Right atrium auricular region (tissue), 2 donors: ENCODE results near the gene KMT2A. TPM values are rescaled to one million over a fixed set of nuclear protein-coding genes. Genes with fewer than 3 reads are reported as not detected.

ENCODE experiments used
- DNase-seq: peaks from one replicate; pipeline ENCODE4 v3.0.0-alpha.2; 2019; ENCODE audit warnings: low spot score
- H3K27ac ChIP-seq, 2 donors: fragments of 200-600 bp; sonication (generic); 1 replicate in 1 of 2; 2 replicates in 1 of 2; pipeline ENCODE4 v1.5.1; 2016 to 2019
- H3K27me3 ChIP-seq, 2 donors: fragments of 200-600 bp; sonication (generic); one replicate each; pipeline versions ENCODE4 v1.5.1 to v1.6.0; 2017 to 2019
- H3K36me3 ChIP-seq: fragments of 200-600 bp; sonication (generic); one replicate; pipeline ENCODE4 v1.5.1; 2016
- H3K4me1 ChIP-seq, 2 donors: fragments of 200-600 bp; sonication (generic); one replicate each; pipeline versions ENCODE4 v1.5.1 to v1.6.0; 2017 to 2019
- H3K4me3 ChIP-seq, 2 donors: fragments of 200-600 bp; sonication (generic); 1 replicate in 1 of 2; 2 replicates in 1 of 2; pipeline ENCODE4 v1.5.1; 2017 to 2019; ENCODE audit warnings: mild to moderate bottlenecking in 1 of 2, moderate library complexity in 1 of 2
- H3K9me3 ChIP-seq, 2 donors: fragments of 200-600 bp; sonication (generic); one replicate each; pipeline ENCODE4 v1.5.1; 2019
- total RNA-seq, 2 donors: library from RNA; depleted of rRNA; stranded (reverse); fragments of >200 nt; gene quantifications; one replicate each; pipeline ENCODE4 v1.1.0, GENCODE V29; 2016
- TF ChIP-seq, protein P1 (sequence below), 2 donors: fragments of 200-600 bp; sonication (generic); IDR thresholded peaks; one replicate each; pipeline ENCODE4 v1.5.1; 2019; ENCODE audit warnings: antibody characterized with exemption in 2 of 2

The KMT2A gene
- total RNA-seq, 2 donors from 2014 or later: 28.1 to 41.7 TPM

DNA sequence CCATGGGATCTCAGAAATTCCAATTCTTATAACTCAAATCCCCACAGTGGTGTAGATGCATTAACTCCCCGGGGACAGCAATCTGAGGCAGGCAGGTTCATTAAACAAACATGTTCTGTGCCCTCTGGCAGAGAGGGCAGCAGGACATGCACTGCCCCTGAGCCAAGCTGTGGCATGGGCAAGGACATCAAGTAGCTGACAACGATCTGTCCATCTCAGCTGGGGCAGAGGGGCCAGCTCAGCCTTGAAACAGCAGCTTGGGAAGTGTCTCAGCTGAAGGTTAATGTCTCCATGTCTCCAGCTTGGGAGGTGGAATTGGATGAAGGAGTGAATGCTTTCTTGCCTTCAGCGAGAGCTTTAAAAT is 108.3 kb downstream of the KMT2A start:
- Histone ChIP-seq H3K27me3 (no peaks in the 10 kb centered on the region), H3K27ac (no peak overlapping the region), H3K36me3 (peaks cover 22% of the 10 kb centered on the region)

DNA sequence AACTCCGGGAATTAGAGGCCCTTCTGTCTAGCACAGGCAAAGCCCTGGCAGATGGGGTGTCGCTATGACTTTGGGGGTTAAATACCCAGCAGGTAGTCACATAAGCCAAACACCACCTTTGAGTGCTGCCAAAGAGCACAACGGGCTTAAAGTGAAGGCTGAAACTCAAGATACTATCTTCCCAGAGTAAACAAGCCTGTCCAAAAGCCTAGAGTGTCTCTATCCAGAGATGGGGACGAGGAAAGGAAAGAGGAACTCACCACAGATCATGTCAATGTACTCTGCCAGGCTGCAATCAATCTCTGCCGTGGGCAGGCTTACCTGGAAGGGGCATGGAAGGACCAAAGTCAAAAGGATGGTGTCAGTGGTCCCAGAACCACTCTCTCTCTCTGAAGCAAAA is 109.2 kb downstream of the KMT2A start:
- TF ChIP-seq, protein P1, sequence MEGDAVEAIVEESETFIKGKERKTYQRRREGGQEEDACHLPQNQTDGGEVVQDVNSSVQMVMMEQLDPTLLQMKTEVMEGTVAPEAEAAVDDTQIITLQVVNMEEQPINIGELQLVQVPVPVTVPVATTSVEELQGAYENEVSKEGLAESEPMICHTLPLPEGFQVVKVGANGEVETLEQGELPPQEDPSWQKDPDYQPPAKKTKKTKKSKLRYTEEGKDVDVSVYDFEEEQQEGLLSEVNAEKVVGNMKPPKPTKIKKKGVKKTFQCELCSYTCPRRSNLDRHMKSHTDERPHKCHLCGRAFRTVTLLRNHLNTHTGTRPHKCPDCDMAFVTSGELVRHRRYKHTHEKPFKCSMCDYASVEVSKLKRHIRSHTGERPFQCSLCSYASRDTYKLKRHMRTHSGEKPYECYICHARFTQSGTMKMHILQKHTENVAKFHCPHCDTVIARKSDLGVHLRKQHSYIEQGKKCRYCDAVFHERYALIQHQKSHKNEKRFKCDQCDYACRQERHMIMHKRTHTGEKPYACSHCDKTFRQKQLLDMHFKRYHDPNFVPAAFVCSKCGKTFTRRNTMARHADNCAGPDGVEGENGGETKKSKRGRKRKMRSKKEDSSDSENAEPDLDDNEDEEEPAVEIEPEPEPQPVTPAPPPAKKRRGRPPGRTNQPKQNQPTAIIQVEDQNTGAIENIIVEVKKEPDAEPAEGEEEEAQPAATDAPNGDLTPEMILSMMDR (IDR thresholded peaks at IDR 0.05): no peak
- Histone ChIP-seq H3K27me3 (no peaks in the 10 kb centered on the region), H3K9me3 (no peaks in the 10 kb centered on the region), H3K27ac (no peak overlapping the region), H3K4me1 (no peaks in the 10 kb centered on the region), H3K4me3 (no peak overlapping the region), H3K36me3 (peaks cover 22% of the 10 kb centered on the region)
- no peak for DNase-seq

More for the DNA sequence above, 108.3 kb downstream of the KMT2A start:
- TF ChIP-seq, protein P1 (IDR thresholded peaks at IDR 0.05): no peak
- no peak for DNase-seq
- H3K4me1 ChIP-seq: no peaks in the 10 kb centered on the region
- no peaks in the 10 kb centered on the region for H3K9me3 ChIP-seq
- no peak overlapping the region for H3K4me3 ChIP-seq

DNA sequence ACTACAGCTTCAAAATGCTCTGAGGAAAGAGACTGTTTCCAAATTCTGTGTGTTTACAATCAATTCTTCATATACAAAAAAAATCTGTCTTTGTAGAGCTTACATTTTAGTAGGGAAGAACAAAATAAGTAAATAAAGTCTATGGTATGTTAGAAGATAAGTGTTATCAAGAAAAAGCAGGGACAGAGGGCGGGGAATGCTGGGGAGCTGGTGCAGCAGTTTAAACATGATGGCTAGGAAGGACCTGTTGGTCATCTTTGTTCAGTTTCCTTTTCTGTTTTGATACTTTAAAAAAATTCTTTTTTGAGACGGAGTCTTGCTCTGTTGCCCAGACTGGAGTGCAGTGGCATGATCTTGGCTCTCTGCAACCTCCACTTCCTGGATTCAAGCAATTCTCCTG is 110.8 kb downstream of the KMT2A start:
- Histone ChIP-seq H3K4me1 (no peaks in the 10 kb centered on the region), H3K27ac (no peak overlapping the region), H3K9me3 (no peaks in the 10 kb centered on the region), H3K4me3 (no peak overlapping the region), H3K36me3 (peaks cover 34% of the 10 kb centered on the region), H3K27me3 (no peaks in the 10 kb centered on the region)
- DNase-seq: no peak
- TF ChIP-seq, protein P1 (IDR thresholded peaks at IDR 0.05): no peak

DNA sequence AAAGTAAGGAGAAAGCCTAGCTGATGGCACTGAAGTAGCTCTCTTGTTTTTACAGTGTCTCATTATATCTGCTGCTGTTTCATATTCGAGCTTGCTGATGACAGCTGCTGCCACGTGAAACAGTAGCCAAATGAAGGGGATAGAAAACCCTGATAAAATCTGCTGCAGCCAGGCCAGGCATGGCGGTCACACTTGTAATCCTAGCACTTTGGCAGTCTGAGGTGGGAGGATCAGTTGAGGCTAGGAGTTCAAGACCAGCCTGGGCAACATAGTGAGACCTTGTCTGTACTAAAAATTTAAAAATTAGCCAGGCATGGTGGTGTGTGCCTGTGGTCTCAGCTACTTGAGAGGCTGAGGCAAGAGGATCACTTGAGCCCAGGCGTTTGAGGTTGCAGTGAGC is 116.0 kb downstream of the KMT2A start:
- TF ChIP-seq, protein P1 (IDR thresholded peaks at IDR 0.05): no peak

DNA sequence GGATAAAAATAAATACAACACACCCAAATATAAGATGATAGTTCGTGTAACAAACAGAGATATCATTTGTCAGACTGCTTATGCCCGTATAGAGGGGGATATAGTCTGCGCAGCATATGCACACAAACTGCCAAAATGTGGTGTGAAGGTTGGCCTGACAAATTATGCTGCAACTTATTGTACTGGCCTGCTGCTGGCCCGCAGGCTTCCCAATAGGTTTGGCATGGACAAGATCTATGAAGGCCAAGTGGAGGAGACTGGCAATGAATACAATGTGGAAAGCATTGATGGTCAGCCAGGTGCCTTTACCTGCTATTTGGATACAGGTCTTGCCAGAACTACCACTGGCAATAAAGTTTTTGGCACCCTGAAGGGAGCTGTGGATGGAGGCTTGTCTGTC is 124.5 kb downstream of the KMT2A start:
- Histone ChIP-seq H3K4me3 (no peak overlapping the region), H3K4me1 (peaks cover 0 to 14% of the 10 kb centered on the region in 2 donors), H3K36me3 (peaks cover 26% of the 10 kb centered on the region), H3K27me3 (no peaks in the 10 kb centered on the region), H3K27ac (no peak overlapping the region), H3K9me3 (no peaks in the 10 kb centered on the region)
- DNase-seq: no peak
- TF ChIP-seq, protein P1 (IDR thresholded peaks at IDR 0.05): no peak

More for the DNA sequence above, 116.0 kb downstream of the KMT2A start:
- H3K4me1 ChIP-seq: no peaks in the 10 kb centered on the region
- no peaks in the 10 kb centered on the region for H3K27me3 ChIP-seq
- H3K4me3 ChIP-seq: no peak overlapping the region
- H3K27ac ChIP-seq: no peak overlapping the region
- DNase-seq: no peak
- H3K9me3 ChIP-seq: no peaks in the 10 kb centered on the region
- peaks cover 35% of the 10 kb centered on the region for H3K36me3 ChIP-seq

DNA sequence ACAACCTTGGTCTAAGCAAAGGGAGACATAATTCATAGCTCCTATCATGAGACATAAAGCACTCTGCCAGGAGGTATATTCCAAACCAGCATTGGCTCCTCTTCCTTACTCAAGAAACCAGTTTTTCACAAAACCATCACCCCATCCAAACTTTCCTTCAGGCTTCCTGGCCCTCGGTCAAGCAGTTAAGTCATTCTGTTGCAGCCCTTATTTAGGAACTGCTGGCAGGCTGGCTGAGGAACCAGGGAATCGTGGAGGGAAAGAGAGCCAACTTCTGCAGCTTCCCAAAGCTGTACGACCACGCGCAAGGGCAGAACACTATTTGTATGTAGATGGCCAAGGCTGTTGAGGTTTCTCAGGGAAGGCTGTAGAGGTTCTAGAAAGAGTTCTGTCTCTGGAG is 128.8 kb downstream of the KMT2A start:
- Histone ChIP-seq H3K9me3 (no peaks in the 10 kb centered on the region), H3K4me3 (peak overlapping the region; percentile 53 to 63), H3K27me3 (no peaks in the 10 kb centered on the region), H3K27ac (peak overlapping the region; percentile 74 to 85), H3K36me3 (no peaks in the 10 kb centered on the region), H3K4me1 (peaks cover 0 to 14% of the 10 kb centered on the region in 2 donors)
- DNase-seq: no peak
- TF ChIP-seq, protein P1 (IDR thresholded peaks at IDR 0.05): no peak
